GM13977 (cell line): ENCODE results near the gene ZIC1.

Experiments
- DNase-seq: peaks from one replicate; pipeline ENCODE4 v3.0.0; 2012; ENCODE audit warnings: low spot score
- in situ Hi-C: fragments of 300-500 bp; cut with MboI; formaldehyde crosslinking; loops from one replicate; pipeline ENCODE4 v1.12.0; 2022; ENCODE audit warnings: low sequenced_read_pairs, low pct_unique_long_range_greater_than_20kb, mixed read lengths, inconsistent platforms; ENCODE audit not compliant: unreplicated experiment
- TF ChIP-seq, protein P1 (sequence below): IDR thresholded peaks from 2 replicates; pipeline ENCODE4 v1.5.1; 2012; ENCODE audit warnings: mild to moderate bottlenecking, control low read depth; ENCODE audit not compliant: insufficient read depth; ENCODE audit errors: extremely low read depth, missing control alignments

Gene ZIC1

GRCh38 chr3:147449669-147450068 lies 40.5 kb downstream of the ZIC1 start:
- in situ Hi-C loops: no loop called here
- no peak for DNase-seq
- TF ChIP-seq, protein P1, sequence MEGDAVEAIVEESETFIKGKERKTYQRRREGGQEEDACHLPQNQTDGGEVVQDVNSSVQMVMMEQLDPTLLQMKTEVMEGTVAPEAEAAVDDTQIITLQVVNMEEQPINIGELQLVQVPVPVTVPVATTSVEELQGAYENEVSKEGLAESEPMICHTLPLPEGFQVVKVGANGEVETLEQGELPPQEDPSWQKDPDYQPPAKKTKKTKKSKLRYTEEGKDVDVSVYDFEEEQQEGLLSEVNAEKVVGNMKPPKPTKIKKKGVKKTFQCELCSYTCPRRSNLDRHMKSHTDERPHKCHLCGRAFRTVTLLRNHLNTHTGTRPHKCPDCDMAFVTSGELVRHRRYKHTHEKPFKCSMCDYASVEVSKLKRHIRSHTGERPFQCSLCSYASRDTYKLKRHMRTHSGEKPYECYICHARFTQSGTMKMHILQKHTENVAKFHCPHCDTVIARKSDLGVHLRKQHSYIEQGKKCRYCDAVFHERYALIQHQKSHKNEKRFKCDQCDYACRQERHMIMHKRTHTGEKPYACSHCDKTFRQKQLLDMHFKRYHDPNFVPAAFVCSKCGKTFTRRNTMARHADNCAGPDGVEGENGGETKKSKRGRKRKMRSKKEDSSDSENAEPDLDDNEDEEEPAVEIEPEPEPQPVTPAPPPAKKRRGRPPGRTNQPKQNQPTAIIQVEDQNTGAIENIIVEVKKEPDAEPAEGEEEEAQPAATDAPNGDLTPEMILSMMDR: no peak

DNA sequence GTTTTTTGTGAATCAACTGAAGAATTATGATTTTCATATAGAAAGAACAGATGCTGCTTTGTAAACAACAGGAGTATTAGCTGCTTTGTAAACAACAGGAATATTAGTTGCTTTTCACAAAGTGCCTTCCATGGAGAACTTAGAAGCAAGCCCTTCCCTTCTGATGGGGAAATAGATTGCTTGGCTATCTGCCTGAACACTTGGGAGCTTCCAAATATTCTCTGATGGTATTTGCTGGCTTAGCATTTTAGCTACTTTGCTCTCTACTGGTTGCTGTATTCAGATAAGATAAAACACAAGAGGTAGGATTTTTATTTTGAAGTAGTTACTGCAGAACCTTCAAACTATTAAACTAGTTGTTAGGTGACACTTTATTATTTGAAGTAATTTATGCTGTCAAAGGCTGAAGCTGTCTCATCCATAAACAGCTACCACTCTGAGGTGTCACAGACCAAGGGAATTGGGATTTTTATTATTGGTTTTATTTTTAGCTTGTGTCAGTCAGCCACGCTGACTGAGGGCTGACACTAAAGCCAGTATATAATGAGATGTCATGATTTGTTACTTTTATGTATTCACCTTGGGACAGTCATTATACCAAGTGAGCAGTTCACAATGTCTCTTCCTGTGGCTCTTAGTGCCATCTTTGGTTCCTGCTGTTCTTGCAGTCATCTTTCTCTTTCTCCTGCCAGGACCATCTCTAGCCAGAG lies 50.0 kb downstream of the ZIC1 start:
- in situ Hi-C loops: no loop called here
- DNase-seq: no peak
- TF ChIP-seq, protein P1: no peak

GRCh38 chr3:147462856-147463255 lies 53.7 kb downstream of the ZIC1 start:
- DNase-seq: no peak
- TF ChIP-seq, protein P1: no peak
- in situ Hi-C loops: no loop called here
